IMR-90 (cell line): ENCODE measurements around the gene CLDN9. TPM values are rescaled to one million over a fixed set of nuclear protein-coding genes. Genes with fewer than 3 reads are reported as not detected.

Experiments
- ATAC-seq: fragments of 200-7000 bp; cut with Tn5 transposase; 2 replicates; pipeline ENCODE4 v1.9.1; 2020; ENCODE audit warnings: low read depth, mild to moderate bottlenecking, moderate library complexity
- BruUV-seq: library from RNA; stranded (reverse); fragments of 400-500 nt; replicated peaks from 2 replicates; lab custom pipeline; 2021; lab: Mats Ljungman, UMichigan
- CTCF ChIA-PET: fragments of 300-600 bp; formaldehyde crosslinking; extraction: SDS; loops from one replicate; lab custom pipeline; 2021; ENCODE audit warnings: antibody characterized with exemption; lab: Yijun Ruan, JAX
- POLR2A ChIA-PET: fragments of 300-600 bp; sonication (Branson Sonifier 250); formaldehyde crosslinking; loops from one replicate; lab custom pipeline; 2022; ENCODE audit warnings: antibody characterized with exemption; ENCODE audit not compliant: unreplicated experiment; lab: Charles Lee
- DNase-seq: peaks from one replicate; pipeline ENCODE4 v3.0.0; 2013
- H2AFZ ChIP-seq: replicated peaks from 2 replicates; pipeline ENCODE3; 2013; ENCODE audit warnings: low read length, mild to moderate bottlenecking; ENCODE audit not compliant: poor library complexity
- H2AK5ac ChIP-seq: 2 replicates; pipeline ENCODE4 v1.6.1; 2013; ENCODE audit warnings: low read depth, low read length, inconsistent platforms
- H2AK9ac ChIP-seq: replicated peaks from 2 replicates; pipeline ENCODE3; 2013; ENCODE audit warnings: mild to moderate bottlenecking, low read depth, low read length, moderate library complexity; ENCODE audit not compliant: poor library complexity
- H2BK120ac ChIP-seq: 2 replicates; pipeline ENCODE4 v1.6.1; 2013; ENCODE audit warnings: low read depth, low read length, inconsistent platforms
- H2BK15ac ChIP-seq: 3 replicates; pipeline ENCODE4 v1.6.1; 2013; ENCODE audit warnings: low read depth, low read length, inconsistent platforms
- H2BK20ac ChIP-seq: 2 replicates; pipeline ENCODE4 v1.6.1; 2013; ENCODE audit warnings: low read depth, mild to moderate bottlenecking, inconsistent platforms, low read length, moderate library complexity
- H2BK5ac ChIP-seq: 2 replicates; pipeline ENCODE4 v1.6.1; 2013; ENCODE audit warnings: mild to moderate bottlenecking, low read depth, low read length, inconsistent platforms; ENCODE audit not compliant: poor library complexity, severe bottlenecking
- H3K14ac ChIP-seq: replicated peaks from 2 replicates; pipeline ENCODE4 v1.6.1; 2013; ENCODE audit warnings: low read depth, low read length, inconsistent platforms
- H3K18ac ChIP-seq: 2 replicates; pipeline ENCODE4 v1.6.1; 2013; ENCODE audit warnings: low read depth, low read length, control low read depth
- H3K23ac ChIP-seq: 2 replicates; pipeline ENCODE4 v1.6.1; 2013; ENCODE audit warnings: low read depth, low read length, inconsistent platforms
- H3K27ac ChIP-seq: 2 replicates; pipeline ENCODE4 v1.5.1; 2013; ENCODE audit warnings: mild to moderate bottlenecking, control low read depth, low read length; ENCODE audit not compliant: insufficient read depth
- H3K27me3 ChIP-seq: 2 replicates; pipeline ENCODE4 v1.6.1; 2013; ENCODE audit warnings: low read length; ENCODE audit not compliant: control insufficient read depth, insufficient read depth
- H3K36me3 ChIP-seq: 2 replicates; pipeline ENCODE4 v1.6.1; 2013; ENCODE audit warnings: low read length, mixed read lengths; ENCODE audit not compliant: control insufficient read depth, insufficient read depth
- H3K4ac ChIP-seq: 2 replicates; pipeline ENCODE4 v1.6.1; 2013; ENCODE audit warnings: low read depth, low read length, inconsistent platforms
- H3K4me1 ChIP-seq: 2 replicates; pipeline ENCODE4 v1.6.1; 2013; ENCODE audit warnings: low read length, mixed read lengths; ENCODE audit not compliant: control insufficient read depth, insufficient read depth
- H3K4me2 ChIP-seq: 2 replicates; pipeline ENCODE4 v1.6.1; 2013; ENCODE audit warnings: low read depth, mild to moderate bottlenecking, control low read depth, low read length, moderate library complexity
- H3K4me3 ChIP-seq: 2 replicates; pipeline ENCODE4 v1.5.1; 2013; ENCODE audit warnings: low read depth, mild to moderate bottlenecking, control low read depth, low read length, moderate library complexity; ENCODE audit not compliant: insufficient read depth
- H3K56ac ChIP-seq: 2 replicates; pipeline ENCODE4 v1.6.1; 2013; ENCODE audit warnings: low read length, inconsistent platforms; ENCODE audit not compliant: insufficient read depth; ENCODE audit errors: extremely low read depth
- H3K79me1 ChIP-seq, 2 experiments: 2 replicates each; pipeline ENCODE4 v1.6.1; 2013; ENCODE audit warnings: low read length in 2 of 2, inconsistent platforms in 1 of 2, low read depth in 1 of 2
- H3K9ac ChIP-seq: 2 replicates; pipeline ENCODE4 v1.6.1; 2013; ENCODE audit warnings: low read depth, low read length, control low read depth
- H3K9me1 ChIP-seq: 2 replicates; pipeline ENCODE4 v1.6.1; 2013; ENCODE audit warnings: low read length, inconsistent platforms; ENCODE audit not compliant: insufficient read depth
- H3K9me3 ChIP-seq: 2 replicates; pipeline ENCODE4 v1.6.1; 2013; ENCODE audit warnings: low read length; ENCODE audit not compliant: control insufficient read depth, insufficient read depth
- H4K20me1 ChIP-seq: 2 replicates; pipeline ENCODE4 v1.6.1; 2013; ENCODE audit warnings: low read length, inconsistent platforms; ENCODE audit not compliant: insufficient read depth
- H4K5ac ChIP-seq: 2 replicates; pipeline ENCODE4 v1.6.1; 2013; ENCODE audit warnings: mild to moderate bottlenecking, low read depth, low read length, control low read depth
- H4K8ac ChIP-seq, 2 experiments: 2 replicates each; pipeline ENCODE4 v1.6.1; 2013; ENCODE audit warnings: low read depth in 2 of 2, low read length in 2 of 2, control low read depth in 1 of 2, inconsistent platforms in 1 of 2
- H4K91ac ChIP-seq: 2 replicates; pipeline ENCODE4 v1.6.1; 2013; ENCODE audit warnings: low read depth, low read length, inconsistent platforms; ENCODE audit not compliant: insufficient read depth
- BHLHE40 ChIP-seq: fragments of 150-350 bp; IDR thresholded peaks from 2 replicates; pipeline ENCODE4 v1.6.1; 2016; ENCODE audit warnings: mild to moderate bottlenecking, low read depth, low read length
- CEBPB ChIP-seq: IDR thresholded peaks from 2 replicates; pipeline ENCODE4 v1.6.1; 2012; ENCODE audit warnings: low read depth, low read length, improper control_type of control experiment
- CTCF ChIP-seq: conservative IDR thresholded peaks from 2 replicates; pipeline ENCODE4 v1.5.1; 2012; ENCODE audit warnings: mild to moderate bottlenecking, low read depth, low read length, improper control_type of control experiment
- ELK1 ChIP-seq: fragments of 150-350 bp; IDR thresholded peaks from 2 replicates; pipeline ENCODE4 v1.6.1; 2016; ENCODE audit warnings: low read depth, mild to moderate bottlenecking, low read length, moderate library complexity, borderline replicate concordance
- FOS ChIP-seq: fragments of 150-350 bp; IDR thresholded peaks from 2 replicates; pipeline ENCODE4 v1.6.1; 2016; ENCODE audit warnings: low read depth, low read length
- MAFK ChIP-seq: IDR thresholded peaks from 2 replicates; pipeline ENCODE4 v1.6.1; 2012; ENCODE audit warnings: low read depth, low read length, improper control_type of control experiment
- MAZ ChIP-seq: IDR thresholded peaks from 2 replicates; pipeline ENCODE4 v1.6.1; 2012; ENCODE audit warnings: low read depth, mild to moderate bottlenecking, low read length, improper control_type of control experiment, moderate library complexity, borderline replicate concordance
- NFE2L2 ChIP-seq: fragments of 150-350 bp; IDR thresholded peaks from 2 replicates; pipeline ENCODE4 v1.6.1; 2016; ENCODE audit warnings: low read depth, mild to moderate bottlenecking, low read length
- POLR2A ChIP-seq: IDR thresholded peaks from 2 replicates; pipeline ENCODE4 v1.6.1; 2012; ENCODE audit warnings: mild to moderate bottlenecking, low read depth, low read length
- RAD21 ChIP-seq: IDR thresholded peaks from 2 replicates; pipeline ENCODE4 v1.6.1; 2012; ENCODE audit warnings: low read length, improper control_type of control experiment
- RCOR1 ChIP-seq: IDR thresholded peaks from 2 replicates; pipeline ENCODE4 v1.6.1; 2012; ENCODE audit warnings: mild to moderate bottlenecking, low read length, improper control_type of control experiment; ENCODE audit not compliant: insufficient replicate concordance
- RFX5 ChIP-seq: IDR thresholded peaks from 2 replicates; pipeline ENCODE4 v1.8.0; 2012; ENCODE audit warnings: low read depth, mild to moderate bottlenecking, low read length, moderate library complexity
- SMC3 ChIP-seq: fragments of 150-350 bp; IDR thresholded peaks from 2 replicates; pipeline ENCODE4 v1.6.1; 2016; ENCODE audit warnings: low read depth, mild to moderate bottlenecking, antibody characterized with exemption, low read length, moderate library complexity
- WGBS, 2 experiments: methylation state at CpG; one replicate each; pipeline versions ENCODE4 v1.1.5 to v1.1.7; 2013; ENCODE audit warnings: missing lambda C conversion rate in 2 of 2; ENCODE audit not compliant: insufficient read length in 1 of 2; ENCODE audit errors: extremely low coverage in 2 of 2; 5-methylcytosine and 5-hydroxymethylcytosine counted together
- dilution Hi-C: fragments of 300-500 bp; cut with HindIII; formaldehyde crosslinking; loops from one replicate; pipeline ENCODE4 v1.14.3; 2018; ENCODE audit warnings: low sequenced_read_pairs; ENCODE audit not compliant: unreplicated experiment
- in situ Hi-C: fragments of 300-500 bp; cut with MboI; formaldehyde crosslinking; loops from 3 replicates; pipeline ENCODE4 v1.14.3; 2019; ENCODE audit warnings: low sequenced_read_pairs, inconsistent platforms, mixed read lengths
- intact Hi-C: fragments of 100-400 bp; cut with micrococcal nuclease; formaldehyde crosslinking; loops from 2 replicates; pipeline ENCODE4 v1.10.0; 2022
- polyA plus RNA-seq, 3 experiments: library from polyadenylated mRNA; depleted of rRNA; stranded (reverse); fragments of >200 nt; gene quantifications; 2 replicates each; pipeline ENCODE4 v1.2.3, GENCODE V29; 2012; ENCODE audit warnings: low replicate concordance in 1 of 3
- total RNA-seq: library from RNA; depleted of rRNA; stranded (reverse); fragments of >200 nt; gene quantifications from 2 replicates; pipeline ENCODE4 v1.2.3, GENCODE V29; 2012
- TF ChIP-seq, protein P1 (sequence below): fragments of 150-350 bp; IDR thresholded peaks from 2 replicates; pipeline ENCODE4 v1.6.1; 2017; ENCODE audit warnings: mild to moderate bottlenecking, antibody characterized with exemption, low read length, low read depth

The CLDN9 gene
- total and polyA plus RNA-seq, 2 of the 4 experiments (the other 2 are of a cell fraction) = 0.05 TPM; not detected in 1

DNA sequence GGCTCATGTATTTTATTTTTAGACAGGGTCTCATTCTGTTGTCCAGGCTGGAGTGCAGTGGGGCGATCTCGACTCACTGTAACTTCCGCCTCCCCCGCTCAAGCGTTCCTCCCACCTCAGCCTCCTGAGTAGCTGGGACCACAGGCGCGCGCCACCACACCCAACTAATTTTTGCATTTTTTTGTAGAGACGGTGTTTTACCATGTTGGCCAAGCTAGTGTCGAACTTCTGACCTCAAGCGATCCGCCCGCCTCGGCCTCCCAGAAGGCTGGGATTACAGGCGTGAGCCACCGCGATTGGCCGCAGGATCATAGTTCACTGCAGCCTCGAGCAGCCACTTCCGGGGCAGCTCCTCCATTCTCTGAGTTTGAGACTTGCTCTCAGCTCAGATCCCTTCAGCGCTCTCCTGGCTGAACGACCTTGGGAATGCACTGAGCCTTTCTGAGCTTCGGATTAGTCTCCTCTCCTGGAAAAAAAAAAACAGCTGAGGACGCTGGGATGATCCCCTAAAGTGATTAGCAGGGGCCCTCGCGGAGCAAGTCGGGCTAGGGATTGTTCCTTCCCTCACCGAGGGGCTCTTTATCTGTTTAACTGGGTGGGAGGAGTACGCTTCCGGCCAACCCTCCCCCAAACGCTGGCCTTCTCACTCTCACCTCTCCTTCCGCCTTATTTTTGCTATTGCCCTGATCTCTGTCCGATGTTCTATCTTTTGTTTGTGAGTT, 31.4 kb upstream of the CLDN9 start:
- Histone ChIP-seq H3K36me3 (no peaks in the 10 kb centered on the region), H3K14ac (peak overlapping the region; percentile 99; the same call in 1 of the 2 replicates), H2BK15ac (no peak overlapping the region), H2BK120ac (no peak overlapping the region), H3K4me3 (no peak overlapping the region), H3K23ac (peak overlapping the region; percentile 15; the same call in 1 of the 2 replicates), H2BK5ac (no peak overlapping the region), H3K27me3 (no peaks in the 10 kb centered on the region), H3K27ac (no peak overlapping the region; the same call in 1 of the 2 replicates), H4K20me1 (no peaks in the 10 kb centered on the region), H3K4me2 (peak overlapping the region; percentile 93), H2BK20ac (no peak overlapping the region), H2AK9ac (peak overlapping the region; percentile 99), H4K5ac (peak overlapping the region; percentile 99), H3K9me3 (no peaks in the 10 kb centered on the region), H3K4me1 (peaks cover 6% of the 10 kb centered on the region), H2AK5ac (peak overlapping the region; percentile 74), H4K8ac (peak overlapping the region; percentile 89 to 99), H4K91ac (no peak overlapping the region), H3K9ac (no peak overlapping the region), H2AFZ (no peak overlapping the region), H3K9me1 (0 out of 2 replicates have a peak, but pooled peaks cover 4% of the 10 kb centered on the region), H3K18ac (no peak overlapping the region), H3K56ac (no peak overlapping the region), H3K79me1 (peaks cover 14 to 22% of the 10 kb centered on the region in 2 experiments), H3K4ac (peak overlapping the region; percentile 99)
- DNase-seq (no peak), ATAC-seq (no peak)
- CTCF ChIA-PET = no interaction called here
- POLR2A ChIA-PET = interaction anchor here (0.6 kb wide), 1 partner anchor 88 kb away, joined by 5 read pairs; no protein-coding TSS in a partner anchor
- TF ChIP-seq MAFK = no peak
- TF ChIP-seq ELK1 = no peak
- no peak for TF ChIP-seq NFE2L2
- no peak for TF ChIP-seq RFX5
- no peak for TF ChIP-seq FOS
- no peak for TF ChIP-seq CTCF
- no peak for TF ChIP-seq CEBPB
- no peak for TF ChIP-seq RCOR1
- no peak for TF ChIP-seq POLR2A
- no peak for TF ChIP-seq BHLHE40
- TF ChIP-seq RAD21 = no peak
- TF ChIP-seq MAZ = no peak
- TF ChIP-seq SMC3 = no peak
- TF ChIP-seq, protein P1, sequence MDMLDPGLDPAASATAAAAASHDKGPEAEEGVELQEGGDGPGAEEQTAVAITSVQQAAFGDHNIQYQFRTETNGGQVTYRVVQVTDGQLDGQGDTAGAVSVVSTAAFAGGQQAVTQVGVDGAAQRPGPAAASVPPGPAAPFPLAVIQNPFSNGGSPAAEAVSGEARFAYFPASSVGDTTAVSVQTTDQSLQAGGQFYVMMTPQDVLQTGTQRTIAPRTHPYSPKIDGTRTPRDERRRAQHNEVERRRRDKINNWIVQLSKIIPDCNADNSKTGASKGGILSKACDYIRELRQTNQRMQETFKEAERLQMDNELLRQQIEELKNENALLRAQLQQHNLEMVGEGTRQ = no peak
- intact Hi-C loops (no loop called here), dilution Hi-C loops (no loop called here), in situ Hi-C loops (no loop called here)
- 47% methylated on average over 15 of the region's 33 CpGs; no CpG with 5 or more reads in 1 of the 2 experiments for WGBS, 2 experiments
- no TSS peak for BruUV-seq
